Measurements from ENCODE around the gene VSTM2B. TPM values are rescaled to one million over a fixed set of nuclear protein-coding genes. Genes with fewer than 3 reads are reported as not detected.

The VSTM2B gene
- total and polyA plus RNA-seq, 2 of the 4 experiments (the other 2 are of a cell fraction), result not detected

DNA sequence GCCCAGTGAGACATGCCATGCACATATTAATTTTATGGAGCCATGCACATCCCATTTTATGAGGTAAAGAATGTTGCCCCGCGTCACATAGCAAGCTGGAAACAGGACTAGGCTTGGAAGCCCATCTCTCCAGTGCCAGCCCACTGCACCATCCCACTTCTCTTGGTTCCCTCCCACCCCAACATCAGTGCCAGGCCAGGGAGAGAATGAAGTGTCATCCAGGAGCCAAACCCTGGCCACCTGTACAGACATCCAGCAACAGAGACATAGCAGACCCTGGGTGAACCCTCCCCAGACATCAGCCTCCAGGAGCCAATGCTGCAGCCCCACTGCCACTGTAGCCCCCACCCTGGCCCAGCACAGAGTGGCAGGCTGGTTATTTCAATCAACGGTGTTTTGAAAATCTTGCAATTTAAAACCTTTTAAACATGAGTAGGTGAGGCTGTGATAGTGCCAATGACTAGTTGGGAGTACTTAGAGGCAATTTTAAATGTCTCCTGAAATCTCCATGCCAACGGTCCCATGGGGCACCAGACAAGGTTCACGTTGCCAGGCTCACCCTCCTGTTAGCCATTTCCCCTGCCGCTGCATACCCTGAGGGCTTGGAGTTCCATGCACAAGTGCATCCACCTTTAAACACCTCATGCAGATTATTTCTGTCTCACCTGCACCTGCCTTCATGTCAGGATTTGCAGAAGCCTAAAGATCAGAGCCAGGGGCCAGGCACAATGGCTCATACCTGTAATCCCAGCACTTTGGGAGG lies 34.7 kb downstream of the VSTM2B start:
- Histone ChIP-seq H2BK5ac (ENCODE audit: low read depth, low read length, poor library complexity, severe bottlenecking) (no peak overlapping the region), H3K27me3 (ENCODE audit: control insufficient read depth, insufficient read depth, low read length) (no peaks in the 10 kb centered on the region), H3K36me3 (ENCODE audit: control insufficient read depth, insufficient read depth, low read length) (no peaks in the 10 kb centered on the region), H4K91ac (ENCODE audit: insufficient read depth, low read depth, low read length) (no peak overlapping the region), H2BK20ac (ENCODE audit: low read depth, low read length) (no peak overlapping the region), H3K9me3 (ENCODE audit: control insufficient read depth, insufficient read depth, low read length) (0 out of 2 replicates have a peak, but pooled peaks cover 1% of the 10 kb centered on the region), H3K9me1 (ENCODE audit: insufficient read depth, low read length) (no peaks in the 10 kb centered on the region), H3K4me3 (ENCODE audit: insufficient read depth, low read depth, low read length) (no peak overlapping the region), H4K5ac (ENCODE audit: low read depth, low read length) (no peak overlapping the region), H2BK120ac (ENCODE audit: low read depth, low read length) (no peak overlapping the region), H4K20me1 (ENCODE audit: insufficient read depth, low read length) (no peaks in the 10 kb centered on the region), H4K8ac (ENCODE audit: low read depth in 2 of 2, low read length in 2 of 2) (no peak overlapping the region), H3K4me1 (ENCODE audit: control insufficient read depth, insufficient read depth, low read length) (no peaks in the 10 kb centered on the region), H3K4ac (ENCODE audit: low read depth, low read length) (no peak overlapping the region), H3K14ac (replicated peaks; ENCODE audit: low read depth, low read length) (no peak overlapping the region), H3K4me2 (ENCODE audit: low read depth, low read length) (no peak overlapping the region), H3K27ac (ENCODE audit: insufficient read depth, low read length) (no peak overlapping the region), H2BK15ac (ENCODE audit: low read depth, low read length) (no peak overlapping the region), H2AFZ (replicated peaks; ENCODE audit: low read length, poor library complexity) (no peak overlapping the region), H2AK5ac (ENCODE audit: low read depth, low read length) (no peak overlapping the region), H3K9ac (ENCODE audit: low read depth, low read length) (no peak overlapping the region), H3K23ac (ENCODE audit: low read depth, low read length) (no peak overlapping the region), H3K18ac (ENCODE audit: low read depth, low read length) (no peak overlapping the region), H2AK9ac (replicated peaks; ENCODE audit: low read depth, low read length, poor library complexity) (no peak overlapping the region), H3K56ac (ENCODE audit: extremely low read depth, insufficient read depth, low read length) (no peak overlapping the region), H3K79me1 (ENCODE audit: low read depth in 1 of 2, low read length in 2 of 2) (no peaks in the 10 kb centered on the region)
- POLR2A ChIA-PET (ENCODE audit: unreplicated experiment), result no interaction called here
- intact Hi-C loops (cut with micrococcal nuclease), result no loop called here
- no TSS peak for BruUV-seq (replicated peaks)
- TF ChIP-seq RAD21 (IDR thresholded peaks at IDR 0.05; ENCODE audit: low read length), result no peak
- no peak for TF ChIP-seq FOS (IDR thresholded peaks at IDR 0.05; ENCODE audit: low read depth, low read length)
- no peak for TF ChIP-seq POLR2A (IDR thresholded peaks at IDR 0.05; ENCODE audit: low read depth, low read length)
- no peak for TF ChIP-seq CEBPB (IDR thresholded peaks at IDR 0.05; ENCODE audit: low read depth, low read length)
- no peak for TF ChIP-seq MXI1 (IDR thresholded peaks at IDR 0.05; ENCODE audit: borderline replicate concordance, low read depth, low read length)
- TF ChIP-seq NFE2L2 (IDR thresholded peaks at IDR 0.05; ENCODE audit: low read depth, low read length), result no peak
- TF ChIP-seq BHLHE40 (IDR thresholded peaks at IDR 0.05; ENCODE audit: low read depth, low read length), result no peak
- TF ChIP-seq CTCF (conservative IDR thresholded peaks at IDR 0.05; ENCODE audit: low read depth, low read length), result no peak
- TF ChIP-seq, protein P1, sequence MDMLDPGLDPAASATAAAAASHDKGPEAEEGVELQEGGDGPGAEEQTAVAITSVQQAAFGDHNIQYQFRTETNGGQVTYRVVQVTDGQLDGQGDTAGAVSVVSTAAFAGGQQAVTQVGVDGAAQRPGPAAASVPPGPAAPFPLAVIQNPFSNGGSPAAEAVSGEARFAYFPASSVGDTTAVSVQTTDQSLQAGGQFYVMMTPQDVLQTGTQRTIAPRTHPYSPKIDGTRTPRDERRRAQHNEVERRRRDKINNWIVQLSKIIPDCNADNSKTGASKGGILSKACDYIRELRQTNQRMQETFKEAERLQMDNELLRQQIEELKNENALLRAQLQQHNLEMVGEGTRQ (IDR thresholded peaks at IDR 0.05; ENCODE audit: low read depth, low read length), result no peak
- no peak for TF ChIP-seq MAFK (IDR thresholded peaks at IDR 0.05; ENCODE audit: low read depth, low read length)
- no peak for TF ChIP-seq MAZ (IDR thresholded peaks at IDR 0.05; ENCODE audit: borderline replicate concordance, low read depth, low read length)
- no peak for TF ChIP-seq SMC3 (IDR thresholded peaks at IDR 0.05; ENCODE audit: low read depth, low read length)
- no peak for TF ChIP-seq CHD1 (IDR thresholded peaks at IDR 0.05; ENCODE audit: low read depth, low read length)
- TF ChIP-seq, protein P2, sequence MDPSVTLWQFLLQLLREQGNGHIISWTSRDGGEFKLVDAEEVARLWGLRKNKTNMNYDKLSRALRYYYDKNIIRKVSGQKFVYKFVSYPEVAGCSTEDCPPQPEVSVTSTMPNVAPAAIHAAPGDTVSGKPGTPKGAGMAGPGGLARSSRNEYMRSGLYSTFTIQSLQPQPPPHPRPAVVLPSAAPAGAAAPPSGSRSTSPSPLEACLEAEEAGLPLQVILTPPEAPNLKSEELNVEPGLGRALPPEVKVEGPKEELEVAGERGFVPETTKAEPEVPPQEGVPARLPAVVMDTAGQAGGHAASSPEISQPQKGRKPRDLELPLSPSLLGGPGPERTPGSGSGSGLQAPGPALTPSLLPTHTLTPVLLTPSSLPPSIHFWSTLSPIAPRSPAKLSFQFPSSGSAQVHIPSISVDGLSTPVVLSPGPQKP (IDR thresholded peaks at IDR 0.05; ENCODE audit: borderline replicate concordance, low read depth, low read length), result no peak
- no peak for TF ChIP-seq RFX5 (IDR thresholded peaks at IDR 0.05; ENCODE audit: low read depth, low read length)
- no peak for TF ChIP-seq RCOR1 (IDR thresholded peaks at IDR 0.05; ENCODE audit: insufficient replicate concordance, low read length)
- DNase-seq (no peak), ATAC-seq (ENCODE audit: low read depth) (no peak)
- dilution Hi-C loops (cut with HindIII; ENCODE audit: low sequenced_read_pairs, unreplicated experiment), result no loop called here
- CTCF ChIA-PET, result no interaction called here
- in situ Hi-C loops (cut with MboI; ENCODE audit: low sequenced_read_pairs), result no loop called here
- WGBS, 2 experiments (ENCODE audit: extremely low coverage in 2 of 2, insufficient read length in 1 of 2), result no CpG with 5 or more reads among the region's 6 CpGs

Data from IMR-90 (cell line).